ENCODE measurements around the gene TMEM132D. TPM values are rescaled to one million over a fixed set of nuclear protein-coding genes. Genes with fewer than 3 reads are reported as not detected.

The TMEM132D gene
- total RNA-seq: 15.2 and 16.8 TPM in 2 replicates
- long read RNA-seq, full-length matches to known transcripts: 2 of 28 reads
- long read RNA-seq, partial matches to known transcripts: 3 of 28 reads
- long read RNA-seq, other reads (novel, unspliced or antisense): 23 of 28 reads

GRCh38 chr12:129903956-129904829, at the start of gene TMEM132D:
TSS of gene TMEM132D (minus strand) at chr12:129904025.
- peak within 1 kb of the TSS; percentile 88 for H3K4me3 Mint-ChIP-seq (ENCODE audit: unreplicated experiment)
- no peaks in the 10 kb centered on the region for H3K9me3 Mint-ChIP-seq (ENCODE audit: unreplicated experiment)
- DNase-seq (ENCODE audit: extremely low spot score, unreplicated experiment): no peak
- TF ChIP-seq CTCF (IDR thresholded peaks at IDR 0.05): no peak
- no peaks in the 10 kb centered on the region for H3K36me3 Mint-ChIP-seq (ENCODE audit: unreplicated experiment)
- peak within 1 kb of the TSS; percentile 51 for H3K27ac Mint-ChIP-seq (ENCODE audit: unreplicated experiment)
- H3K27me3 Mint-ChIP-seq (ENCODE audit: unreplicated experiment): peaks cover 8% of the 10 kb centered on the region
- peaks cover 37% of the 10 kb centered on the region for H3K4me1 Mint-ChIP-seq (ENCODE audit: unreplicated experiment)

GRCh38 chr12:129949651-129950050, 45.8 kb upstream of the TMEM132D start:
- no peaks in the 10 kb centered on the region for H3K27me3 Mint-ChIP-seq (ENCODE audit: unreplicated experiment)
- no peak for TF ChIP-seq CTCF (IDR thresholded peaks at IDR 0.05)

GRCh38 chr12:129941618-129942017, 37.8 kb upstream of the TMEM132D start:
- peak; percentile 72 for DNase-seq (ENCODE audit: extremely low spot score, unreplicated experiment)
- no peak overlapping the region for H3K4me3 Mint-ChIP-seq (ENCODE audit: unreplicated experiment)
- no peaks in the 10 kb centered on the region for H3K4me1 Mint-ChIP-seq (ENCODE audit: unreplicated experiment)
- no peaks in the 10 kb centered on the region for H3K36me3 Mint-ChIP-seq (ENCODE audit: unreplicated experiment)
- TF ChIP-seq CTCF (IDR thresholded peaks at IDR 0.05): no peak
- H3K27me3 Mint-ChIP-seq (ENCODE audit: unreplicated experiment): no peaks in the 10 kb centered on the region
- peaks cover 6% of the 10 kb centered on the region for H3K9me3 Mint-ChIP-seq (ENCODE audit: unreplicated experiment)
- H3K27ac Mint-ChIP-seq (ENCODE audit: unreplicated experiment): no peak overlapping the region

More at GRCh38 chr12:129949651-129950050, 45.8 kb upstream of the TMEM132D start:
- DNase-seq (ENCODE audit: extremely low spot score, unreplicated experiment): no peak
- H3K4me1 Mint-ChIP-seq (ENCODE audit: unreplicated experiment): no peaks in the 10 kb centered on the region
- H3K4me3 Mint-ChIP-seq (ENCODE audit: unreplicated experiment): no peak overlapping the region
- H3K36me3 Mint-ChIP-seq (ENCODE audit: unreplicated experiment): no peaks in the 10 kb centered on the region
- no peak overlapping the region for H3K27ac Mint-ChIP-seq (ENCODE audit: unreplicated experiment)
- H3K9me3 Mint-ChIP-seq (ENCODE audit: unreplicated experiment): peaks cover 3% of the 10 kb centered on the region

- H3K36me3 Mint-ChIP-seq (ENCODE audit: unreplicated experiment): no peaks in the 10 kb centered on the region
- H3K27ac Mint-ChIP-seq (ENCODE audit: unreplicated experiment): no peak overlapping the region
- no peaks in the 10 kb centered on the region for H3K4me1 Mint-ChIP-seq (ENCODE audit: unreplicated experiment)
- no peaks in the 10 kb centered on the region for H3K27me3 Mint-ChIP-seq (ENCODE audit: unreplicated experiment)
- no peak overlapping the region for H3K4me3 Mint-ChIP-seq (ENCODE audit: unreplicated experiment)
- no peak for TF ChIP-seq CTCF (IDR thresholded peaks at IDR 0.05)
- peak; percentile 38 for DNase-seq (ENCODE audit: extremely low spot score, unreplicated experiment)
- H3K9me3 Mint-ChIP-seq (ENCODE audit: unreplicated experiment): peaks cover 7% of the 10 kb centered on the region
Observed at GRCh38 chr12:129938089-129938488, 34.3 kb upstream of the TMEM132D start.

- no peak overlapping the region for H3K4me3 Mint-ChIP-seq (ENCODE audit: unreplicated experiment)
- no peaks in the 10 kb centered on the region for H3K36me3 Mint-ChIP-seq (ENCODE audit: unreplicated experiment)
- TF ChIP-seq CTCF (IDR thresholded peaks at IDR 0.05): no peak
- H3K9me3 Mint-ChIP-seq (ENCODE audit: unreplicated experiment): peaks cover 7% of the 10 kb centered on the region
- DNase-seq (ENCODE audit: extremely low spot score, unreplicated experiment): peak; percentile 8
- no peak overlapping the region for H3K27ac Mint-ChIP-seq (ENCODE audit: unreplicated experiment)
- no peaks in the 10 kb centered on the region for H3K27me3 Mint-ChIP-seq (ENCODE audit: unreplicated experiment)
- H3K4me1 Mint-ChIP-seq (ENCODE audit: unreplicated experiment): no peaks in the 10 kb centered on the region
Observed at GRCh38 chr12:129937426-129937825, 33.6 kb upstream of the TMEM132D start.
